Epithelial cell of esophagus (primary cell): ENCODE results near the gene THAP12.

Source experiments
- DNase-seq: peaks from one replicate; pipeline ENCODE4 v3.0.0; 2010; ENCODE audit warnings: low read depth
- H3K4me3 ChIP-seq: 2 replicates; pipeline ENCODE4 v1.5.1; 2011; ENCODE audit warnings: mild to moderate bottlenecking, low read length, control low read depth
- CTCF ChIP-seq: IDR thresholded peaks from 2 replicates; pipeline ENCODE4 v1.5.1; 2011; ENCODE audit warnings: low read depth, mild to moderate bottlenecking, low read length, control low read depth, inconsistent platforms; ENCODE audit not compliant: insufficient read depth; ENCODE audit errors: missing control alignments

THAP12 gene

GRCh38 chr11:76310832-76311595 lies 69.9 kb downstream of the THAP12 start:
- DNase-seq = no peak

GRCh38 chr11:76307978-76308747 lies 72.8 kb downstream of the THAP12 start:
- no peak for TF ChIP-seq CTCF
- no peak for DNase-seq
- no peak overlapping the region for H3K4me3 ChIP-seq

More at GRCh38 chr11:76310832-76311595, 69.9 kb downstream of the THAP12 start:
- TF ChIP-seq CTCF = no peak
- H3K4me3 ChIP-seq = no peak overlapping the region

- H3K4me3 ChIP-seq = no peak overlapping the region
- no peak for TF ChIP-seq CTCF
Measured at GRCh38 chr11:76307396-76307795, 73.5 kb downstream of the THAP12 start.

GRCh38 chr11:76303399-76303798 lies 77.5 kb downstream of the THAP12 start:
- TF ChIP-seq CTCF = no peak
- H3K4me3 ChIP-seq = no peak overlapping the region
- DNase-seq = no peak

More at GRCh38 chr11:76307396-76307795, 73.5 kb downstream of the THAP12 start:
- no peak for DNase-seq

GRCh38 chr11:76302996-76303395 lies 77.9 kb downstream of the THAP12 start:
- TF ChIP-seq CTCF = no peak
- H3K4me3 ChIP-seq = no peak overlapping the region
- no peak for DNase-seq
